Naive thymus-derived CD8-positive, alpha-beta T cell (primary cell): Measurements from ENCODE around the gene LPP. TPM values are rescaled to one million over a fixed set of nuclear protein-coding genes. Genes with fewer than 3 reads are reported as not detected.

Source experiments
- ATAC-seq, 2 donors: fragments of 150-1000 bp; cut with Tn5 transposase in 1 of 2; sonication (Bioruptor Pico), chemical (Tn5 transposase) in 1 of 2; 1 replicate in 1 of 2; 2 replicates in 1 of 2; pipeline ENCODE4 v1.10.0; 2021; ENCODE audit warnings: mild to moderate bottlenecking in 2 of 2, moderate library complexity in 2 of 2
- POLR2A ChIA-PET: fragments of 350-600 bp; sonication (Branson Sonifier 250); formaldehyde crosslinking; loops from one replicate; lab custom pipeline; 2021; ENCODE audit warnings: antibody characterized with exemption; lab: Charles Lee
- DNase-seq, 10 donors: peaks; one replicate each; pipeline versions ENCODE4 v3.0.0 to v3.0.0-alpha.2; 2020 to 2022
- H3K27ac Mint-ChIP-seq, 10 donors: one replicate each; pipeline ENCODE4 v1.8.0; 2020 to 2022; ENCODE audit warnings: mild to moderate bottlenecking in 10 of 10, mixed read lengths in 10 of 10, moderate library complexity in 4 of 10, inconsistent platforms in 1 of 10
- H3K27me3 Mint-ChIP-seq, 5 donors: one replicate each; pipeline ENCODE4 v1.8.0; 2021 to 2022; ENCODE audit warnings: mixed read lengths in 5 of 5
- H3K36me3 Mint-ChIP-seq, 3 donors: one replicate each; pipeline ENCODE4 v1.8.0; 2020 to 2022; ENCODE audit warnings: mixed read lengths in 3 of 3, mild to moderate bottlenecking in 2 of 3, inconsistent platforms in 1 of 3
- H3K4me1 Mint-ChIP-seq, 4 donors: one replicate each; pipeline ENCODE4 v1.8.0; 2021 to 2022; ENCODE audit warnings: mixed read lengths in 4 of 4
- H3K4me3 Mint-ChIP-seq, 10 donors: one replicate each; pipeline ENCODE4 v1.8.0; 2020 to 2022; ENCODE audit warnings: mild to moderate bottlenecking in 10 of 10, mixed read lengths in 10 of 10, moderate library complexity in 6 of 10, inconsistent platforms in 1 of 10
- H3K9me3 Mint-ChIP-seq, 9 donors: one replicate each; pipeline ENCODE4 v1.8.0; 2020 to 2022; ENCODE audit warnings: mixed read lengths in 9 of 9, mild to moderate bottlenecking in 3 of 9, inconsistent platforms in 1 of 9, moderate library complexity in 1 of 9
- polyA plus RNA-seq, 3 donors: library from polyadenylated mRNA; unstranded; fragments of 300-500 nt; fragmentation: Illumina TruSeq; gene quantifications; one replicate each; pipeline ENCODE4 v1.2.3, GENCODE V29; 2021
- total RNA-seq, 8 experiments: library from RNA in 2 of 8; stranded (reverse) in 2 of 8; gene quantifications; one replicate each; pipeline ENCODE4 v1.2.3 and lab custom pipeline; 2021 to 2026

Gene LPP
- total and polyA plus RNA-seq, 5 experiments from 2014 or later = 4.9 to 12.5 (median 7.7) TPM

DNA sequence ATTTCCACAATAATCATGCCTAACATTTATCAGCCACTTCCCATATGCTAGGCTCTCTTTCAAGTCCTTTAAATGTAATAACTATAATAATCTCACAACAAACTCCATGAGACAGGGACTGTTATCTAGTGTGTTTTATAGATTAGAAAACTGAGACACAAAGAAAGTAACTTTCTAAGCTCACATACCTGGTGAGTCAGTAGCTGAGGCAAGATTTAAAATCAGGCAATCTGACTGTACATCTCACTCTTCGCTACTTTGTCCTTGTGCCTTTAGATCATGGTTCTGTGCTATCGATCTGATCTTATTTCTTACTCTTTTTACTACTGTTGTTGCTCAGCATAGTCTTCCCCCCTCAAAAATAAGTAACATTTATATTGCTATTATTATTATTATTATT lies 295.5 kb downstream of the LPP start:
- H3K9me3 Mint-ChIP-seq = peaks cover 0 to 4% (median 0%) of the 10 kb centered on the region in 9 donors
- peaks cover 4 to 18% (median 5%) of the 10 kb centered on the region in 3 donors for H3K36me3 Mint-ChIP-seq
- no peak overlapping the region for H3K27ac Mint-ChIP-seq
- ATAC-seq = no peak
- POLR2A ChIA-PET = no interaction called here
- H3K4me1 Mint-ChIP-seq = peaks cover 0 to 57% (median 6%) of the 10 kb centered on the region in 4 donors
- no peak for DNase-seq
- H3K27me3 Mint-ChIP-seq = no peaks in the 10 kb centered on the region
- H3K4me3 Mint-ChIP-seq = no peak overlapping the region

GRCh38 chr3:188452158-188452772 lies 298.3 kb downstream of the LPP start:
- Mint-ChIP-seq H3K9me3 (no peaks in the 10 kb centered on the region), H3K27me3 (no peaks in the 10 kb centered on the region), H3K36me3 (peaks cover 0 to 9% (median 5%) of the 10 kb centered on the region in 3 donors), H3K4me1 (peaks cover 0 to 33% (median 3%) of the 10 kb centered on the region in 4 donors), H3K4me3 (no peak overlapping the region), H3K27ac (no peak overlapping the region)
- ATAC-seq (no peak), DNase-seq (no peak)
- POLR2A ChIA-PET = no interaction called here

DNA sequence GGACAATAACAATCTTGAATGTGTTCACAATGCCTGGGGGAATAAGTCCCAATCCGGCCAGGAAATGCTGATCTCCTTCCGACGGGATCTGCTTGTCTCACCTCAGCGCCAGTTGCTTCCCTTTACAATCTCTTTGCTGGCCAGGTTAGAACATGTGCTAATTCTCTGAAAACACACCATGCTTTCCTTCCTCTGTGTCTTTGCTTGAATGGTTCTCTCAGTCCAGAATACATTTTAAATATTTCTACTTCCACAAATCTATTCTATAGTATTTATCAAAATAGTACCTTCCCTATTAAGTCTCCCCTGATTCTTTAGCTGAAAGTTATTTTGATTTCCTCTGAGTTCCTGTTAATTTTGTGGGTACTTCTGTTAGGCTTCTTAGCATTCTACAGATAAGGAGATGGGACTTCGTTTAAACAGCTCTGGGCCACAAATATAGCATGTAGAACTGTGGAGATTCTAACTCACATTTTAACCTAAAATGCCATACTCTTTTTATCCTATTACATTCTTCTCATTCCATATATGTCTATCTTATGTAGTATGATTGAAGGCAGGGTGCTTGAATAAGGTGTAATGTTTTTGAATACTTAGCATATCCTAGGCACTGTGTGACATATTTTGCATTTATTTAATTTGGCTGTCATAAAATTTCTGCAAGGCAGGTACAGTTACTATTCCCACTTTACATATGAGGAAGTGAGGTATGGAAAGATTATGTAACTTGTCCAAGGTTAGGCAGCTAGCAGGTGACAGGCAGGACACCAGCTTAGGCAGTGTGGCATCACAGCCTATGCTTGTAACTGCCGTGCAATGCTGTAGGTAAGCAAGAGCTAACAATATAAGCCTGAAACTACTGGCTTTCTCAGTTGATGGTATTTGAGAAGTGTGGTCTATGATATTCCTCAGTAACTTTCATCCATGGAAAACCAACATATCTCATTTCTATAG lies 299.8 kb downstream of the LPP start:
- no peaks in the 10 kb centered on the region for H3K9me3 Mint-ChIP-seq
- peaks cover 0 to 9% (median 5%) of the 10 kb centered on the region in 3 donors for H3K36me3 Mint-ChIP-seq
- DNase-seq = no peak
- H3K27ac Mint-ChIP-seq = peak overlapping the region in 1 of 10 donors; percentile 47
- POLR2A ChIA-PET = no interaction called here
- H3K4me3 Mint-ChIP-seq = no peak overlapping the region
- H3K4me1 Mint-ChIP-seq = peaks cover 0 to 26% (median 4%) of the 10 kb centered on the region in 4 donors
- no peak for ATAC-seq
- H3K27me3 Mint-ChIP-seq = no peaks in the 10 kb centered on the region

GRCh38 chr3:188455748-188456147 lies 301.8 kb downstream of the LPP start:
- POLR2A ChIA-PET = no interaction called here
- Mint-ChIP-seq H3K4me3 (no peak overlapping the region), H3K27ac (no peak overlapping the region), H3K4me1 (peaks cover 0 to 23% (median 4%) of the 10 kb centered on the region in 4 donors), H3K27me3 (no peaks in the 10 kb centered on the region), H3K36me3 (peaks cover 0 to 9% (median 5%) of the 10 kb centered on the region in 3 donors), H3K9me3 (no peaks in the 10 kb centered on the region)
- DNase-seq (no peak), ATAC-seq (no peak)

GRCh38 chr3:188458756-188459155 lies 304.8 kb downstream of the LPP start:
- ATAC-seq (no peak), DNase-seq (no peak)
- Mint-ChIP-seq H3K36me3 (peaks cover 0 to 7% (median under 1%) of the 10 kb centered on the region in 3 donors), H3K4me3 (no peak overlapping the region), H3K27ac (no peak overlapping the region), H3K4me1 (peaks cover 0 to 9% (median 2%) of the 10 kb centered on the region in 4 donors), H3K9me3 (no peaks in the 10 kb centered on the region), H3K27me3 (no peaks in the 10 kb centered on the region)
- POLR2A ChIA-PET = no interaction called here

- POLR2A ChIA-PET = no interaction called here
- peaks cover 0 to 15% (median 4%) of the 10 kb centered on the region in 3 donors for H3K36me3 Mint-ChIP-seq
- peaks cover 0 to 3% (median 0%) of the 10 kb centered on the region in 9 donors for H3K9me3 Mint-ChIP-seq
- no peaks in the 10 kb centered on the region for H3K27me3 Mint-ChIP-seq
- no peak for ATAC-seq
- DNase-seq = no peak
- H3K4me3 Mint-ChIP-seq = no peak overlapping the region
- H3K27ac Mint-ChIP-seq = no peak overlapping the region
- H3K4me1 Mint-ChIP-seq = peaks cover 0 to 3% (median 1%) of the 10 kb centered on the region in 4 donors
Measured at GRCh38 chr3:188465311-188465710, 311.4 kb downstream of the LPP start.

- H3K36me3 Mint-ChIP-seq = peaks cover 0 to 15% (median 4%) of the 10 kb centered on the region in 3 donors
- POLR2A ChIA-PET = no interaction called here
- ATAC-seq = no peak
Measured at GRCh38 chr3:188468196-188468595, 314.2 kb downstream of the LPP start.

GRCh38 chr3:188468662-188469061 lies 314.7 kb downstream of the LPP start:
- no peaks in the 10 kb centered on the region for H3K27me3 Mint-ChIP-seq
- no peak overlapping the region for H3K27ac Mint-ChIP-seq
- DNase-seq (no peak), ATAC-seq (no peak)
- peaks cover 0 to 3% (median 0%) of the 10 kb centered on the region in 9 donors for H3K9me3 Mint-ChIP-seq
- H3K36me3 Mint-ChIP-seq = peaks cover 0 to 15% (median 4%) of the 10 kb centered on the region in 3 donors
- POLR2A ChIA-PET = no interaction called here
- H3K4me3 Mint-ChIP-seq = no peak overlapping the region
- peaks cover 0 to 3% (median 1%) of the 10 kb centered on the region in 4 donors for H3K4me1 Mint-ChIP-seq

More at GRCh38 chr3:188468196-188468595, 314.2 kb downstream of the LPP start:
- H3K27me3 Mint-ChIP-seq = no peaks in the 10 kb centered on the region
- DNase-seq = no peak
- no peak overlapping the region for H3K27ac Mint-ChIP-seq
- no peak overlapping the region for H3K4me3 Mint-ChIP-seq
- H3K9me3 Mint-ChIP-seq = peaks cover 0 to 3% (median 0%) of the 10 kb centered on the region in 9 donors
- peaks cover 0 to 3% (median 1%) of the 10 kb centered on the region in 4 donors for H3K4me1 Mint-ChIP-seq

DNA sequence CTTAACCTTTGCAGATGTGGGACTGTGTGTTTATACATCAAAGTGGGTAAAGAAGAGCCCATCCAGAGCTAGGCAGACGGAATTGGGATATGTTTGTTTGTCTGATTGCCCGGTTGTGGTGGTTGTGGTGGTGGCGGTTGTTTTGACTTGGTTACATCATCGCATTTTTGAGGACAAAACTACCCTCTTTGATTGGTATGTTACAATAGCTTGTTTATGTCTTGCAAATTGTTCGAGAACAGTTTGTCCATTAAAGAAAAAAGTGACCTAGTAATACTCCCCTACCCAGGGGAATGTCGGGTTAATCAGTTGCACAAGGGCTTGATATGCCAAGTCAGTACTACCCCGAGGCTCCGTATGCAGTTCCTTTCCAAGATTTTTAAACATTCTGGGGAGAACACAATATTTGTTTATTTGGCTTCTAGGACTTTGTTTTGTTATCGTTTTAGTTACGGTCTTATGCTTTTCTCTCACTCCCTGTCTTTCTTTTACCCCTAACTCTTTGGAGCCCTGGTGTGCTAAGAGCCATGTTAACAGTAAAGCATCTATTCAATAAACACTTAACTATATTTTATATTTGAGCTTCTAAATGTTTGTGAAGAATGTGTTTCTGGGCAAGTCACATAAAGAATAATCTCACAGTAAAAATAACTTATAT lies 315.4 kb downstream of the LPP start:
- Mint-ChIP-seq H3K4me1 (peaks cover 0 to 3% (median 1%) of the 10 kb centered on the region in 4 donors), H3K27ac (no peak overlapping the region), H3K27me3 (no peaks in the 10 kb centered on the region), H3K9me3 (peaks cover 0 to 3% (median 0%) of the 10 kb centered on the region in 9 donors), H3K4me3 (no peak overlapping the region), H3K36me3 (peaks cover 0 to 15% (median 4%) of the 10 kb centered on the region in 3 donors)
- POLR2A ChIA-PET = no interaction called here
- DNase-seq (no peak), ATAC-seq (no peak)

GRCh38 chr3:188470508-188471130 lies 316.7 kb downstream of the LPP start:
- H3K27ac Mint-ChIP-seq = no peak overlapping the region
- peaks cover 0 to 15% (median 4%) of the 10 kb centered on the region in 3 donors for H3K36me3 Mint-ChIP-seq
- peaks cover 0 to 3% (median 0%) of the 10 kb centered on the region in 9 donors for H3K9me3 Mint-ChIP-seq
- POLR2A ChIA-PET = no interaction called here
- H3K27me3 Mint-ChIP-seq = no peaks in the 10 kb centered on the region
- no peak overlapping the region for H3K4me3 Mint-ChIP-seq
- ATAC-seq (no peak), DNase-seq (no peak)
- peaks cover 0 to 3% (median 1%) of the 10 kb centered on the region in 4 donors for H3K4me1 Mint-ChIP-seq

DNA sequence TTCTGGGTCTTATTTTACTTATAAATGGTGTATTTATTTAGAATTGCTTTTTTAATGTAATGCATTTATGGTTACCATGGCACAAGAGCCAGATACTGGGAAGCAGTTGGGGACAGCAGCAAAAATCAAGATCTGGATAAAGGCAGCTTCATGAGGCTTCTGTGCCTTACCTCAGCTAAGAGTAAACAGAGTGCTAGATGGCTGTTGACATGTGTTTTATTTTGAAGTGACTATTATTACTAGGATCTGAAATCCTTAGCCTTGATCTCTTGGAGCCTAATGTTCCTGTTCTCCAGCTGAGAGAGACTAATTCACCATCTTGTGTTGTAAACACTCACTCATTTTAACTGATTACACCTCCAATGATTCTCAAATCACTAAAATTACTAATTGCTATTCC lies 317.8 kb downstream of the LPP start:
- Mint-ChIP-seq H3K36me3 (peaks cover 0 to 15% (median 4%) of the 10 kb centered on the region in 3 donors), H3K4me1 (peaks cover 0 to 3% (median 1%) of the 10 kb centered on the region in 4 donors), H3K27me3 (no peaks in the 10 kb centered on the region), H3K27ac (no peak overlapping the region), H3K4me3 (no peak overlapping the region), H3K9me3 (peaks cover 0 to 3% (median 0%) of the 10 kb centered on the region in 9 donors)
- no peak for DNase-seq
- POLR2A ChIA-PET = no interaction called here
- ATAC-seq = no peak

DNA sequence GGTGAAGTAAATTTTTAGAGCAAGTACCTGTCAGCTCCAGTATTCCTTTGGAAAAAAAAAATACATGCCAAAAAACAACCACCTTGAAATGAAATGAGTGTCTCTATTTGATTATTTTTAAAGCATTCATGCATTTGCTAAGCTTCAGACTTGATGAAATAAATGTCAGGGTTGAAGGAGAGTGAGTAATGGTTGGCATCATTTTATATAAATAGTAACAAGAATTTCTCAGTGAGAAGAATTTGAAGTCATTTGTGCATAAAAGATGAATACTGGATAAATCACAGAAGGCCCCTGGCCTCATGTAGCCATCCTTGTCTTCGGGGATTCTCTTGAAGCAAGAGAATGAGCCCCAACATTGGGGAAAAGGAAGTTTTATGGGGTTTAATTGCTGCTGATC lies 318.4 kb downstream of the LPP start:
- Mint-ChIP-seq H3K36me3 (peaks cover 0 to 14% (median 3%) of the 10 kb centered on the region in 3 donors), H3K27me3 (no peaks in the 10 kb centered on the region), H3K4me3 (no peak overlapping the region), H3K9me3 (peaks cover 0 to 2% (median 0%) of the 10 kb centered on the region in 9 donors), H3K4me1 (peaks cover 2 to 6% (median 3%) of the 10 kb centered on the region in 4 donors), H3K27ac (no peak overlapping the region)
- DNase-seq = no peak
- POLR2A ChIA-PET = no interaction called here
- ATAC-seq = no peak
